ENCODE data around the gene PARD6G.

GRCh38 chr18:80167331-80167730 lies 80.0 kb downstream of the PARD6G start:
- TF ChIP-seq, protein P1, sequence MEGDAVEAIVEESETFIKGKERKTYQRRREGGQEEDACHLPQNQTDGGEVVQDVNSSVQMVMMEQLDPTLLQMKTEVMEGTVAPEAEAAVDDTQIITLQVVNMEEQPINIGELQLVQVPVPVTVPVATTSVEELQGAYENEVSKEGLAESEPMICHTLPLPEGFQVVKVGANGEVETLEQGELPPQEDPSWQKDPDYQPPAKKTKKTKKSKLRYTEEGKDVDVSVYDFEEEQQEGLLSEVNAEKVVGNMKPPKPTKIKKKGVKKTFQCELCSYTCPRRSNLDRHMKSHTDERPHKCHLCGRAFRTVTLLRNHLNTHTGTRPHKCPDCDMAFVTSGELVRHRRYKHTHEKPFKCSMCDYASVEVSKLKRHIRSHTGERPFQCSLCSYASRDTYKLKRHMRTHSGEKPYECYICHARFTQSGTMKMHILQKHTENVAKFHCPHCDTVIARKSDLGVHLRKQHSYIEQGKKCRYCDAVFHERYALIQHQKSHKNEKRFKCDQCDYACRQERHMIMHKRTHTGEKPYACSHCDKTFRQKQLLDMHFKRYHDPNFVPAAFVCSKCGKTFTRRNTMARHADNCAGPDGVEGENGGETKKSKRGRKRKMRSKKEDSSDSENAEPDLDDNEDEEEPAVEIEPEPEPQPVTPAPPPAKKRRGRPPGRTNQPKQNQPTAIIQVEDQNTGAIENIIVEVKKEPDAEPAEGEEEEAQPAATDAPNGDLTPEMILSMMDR (IDR thresholded peaks at IDR 0.05) = no peak
- TF ChIP-seq EZH2phosphoT487 (IDR thresholded peaks at IDR 0.05) = no peak

All from neural progenitor cell (in vitro differentiated cells).